CD14-positive monocyte (primary cell): ENCODE measurements around the gene TPRG1L. TPM values are rescaled to one million over a fixed set of nuclear protein-coding genes. Genes with fewer than 3 reads are reported as not detected.
A peak's percentile ranks its signal among the peaks of the same experiment; 100 is the strongest.

Experiments used
- DNase-seq, 3 donors: peaks; one replicate each; pipeline ENCODE4 v3.0.0-alpha.2; 2011 to 2022
- H2AFZ ChIP-seq: 2 replicates; pipeline ENCODE4 v1.6.0; 2012; ENCODE audit warnings: mild to moderate bottlenecking, low read depth, low read length, inconsistent platforms; ENCODE audit not compliant: insufficient read depth, poor library complexity, severe bottlenecking
- H3K27ac ChIP-seq, 2 donors: 1 replicate in 1 of 2; 2 replicates in 1 of 2; pipeline ENCODE4 v1.5.1; 2012 to 2013; ENCODE audit warnings: low read length in 2 of 2, control low read depth in 1 of 2, inconsistent platforms in 1 of 2, low read depth in 1 of 2, mild to moderate bottlenecking in 1 of 2
- H3K27me3 ChIP-seq, 2 donors: one replicate each; pipeline versions ENCODE4 v1.6.0 to v1.6.1; 2011 to 2013; ENCODE audit warnings: low read length in 2 of 2; ENCODE audit not compliant: control insufficient read depth in 2 of 2, insufficient read depth in 2 of 2
- H3K36me3 ChIP-seq, 2 donors: replicated peaks in 1 of 2; 1 replicate in 1 of 2; 2 replicates in 1 of 2; pipeline versions ENCODE4 v1.5.1 to v1.6.1; 2012 to 2013; ENCODE audit warnings: low read length in 2 of 2, control low read depth in 1 of 2, inconsistent platforms in 1 of 2, mild to moderate bottlenecking in 1 of 2; ENCODE audit not compliant: insufficient read depth in 2 of 2, control insufficient read depth in 1 of 2
- H3K4me1 ChIP-seq, 2 donors: 1 replicate in 1 of 2; 2 replicates in 1 of 2; pipeline versions ENCODE4 v1.5.1 to v1.6.1; 2012 to 2013; ENCODE audit warnings: low read length in 2 of 2, control low read depth in 1 of 2, inconsistent platforms in 1 of 2, mild to moderate bottlenecking in 1 of 2, moderate library complexity in 1 of 2; ENCODE audit not compliant: insufficient read depth in 2 of 2, control insufficient read depth in 1 of 2
- H3K4me2 ChIP-seq: replicated peaks from 2 replicates; pipeline ENCODE3; 2012; ENCODE audit warnings: low read length, moderate library complexity, mild to moderate bottlenecking; ENCODE audit not compliant: poor library complexity, severe bottlenecking; ENCODE audit errors: extremely low read depth
- H3K4me3 ChIP-seq, 3 experiments: fragments of 200-600 bp in 1 of 3; sonication (generic) in 1 of 3; replicated peaks in 1 of 3; 1 replicate in 2 of 3; 2 replicates in 1 of 3; pipeline ENCODE4 v1.5.1; 2011 to 2013; ENCODE audit warnings: low read length in 3 of 3, mild to moderate bottlenecking in 3 of 3, control low read depth in 2 of 3, low read depth in 2 of 3, inconsistent platforms in 1 of 3, moderate library complexity in 1 of 3
- H3K79me2 ChIP-seq: 2 replicates; pipeline ENCODE4 v1.6.0; 2012; ENCODE audit warnings: mild to moderate bottlenecking, control low read depth, inconsistent platforms, low read length, moderate library complexity; ENCODE audit not compliant: insufficient read depth
- H3K9ac ChIP-seq: 2 replicates; pipeline ENCODE4 v1.6.0; 2017; ENCODE audit warnings: low read length, mild to moderate bottlenecking; ENCODE audit not compliant: insufficient read depth, poor library complexity, severe bottlenecking
- H3K9me3 ChIP-seq, 2 donors: replicated peaks in 1 of 2; 1 replicate in 1 of 2; 2 replicates in 1 of 2; pipeline versions ENCODE4 v1.5.1 to v1.6.1; 2012 to 2013; ENCODE audit warnings: low read length in 2 of 2, control low read depth in 1 of 2; ENCODE audit not compliant: control insufficient read depth in 1 of 2, insufficient read depth in 1 of 2
- H4K20me1 ChIP-seq: 2 replicates; pipeline ENCODE4 v1.6.0; 2012; ENCODE audit warnings: mild to moderate bottlenecking, low read length, control low read depth, moderate library complexity; ENCODE audit not compliant: insufficient read depth
- H3K27ac Mint-ChIP-seq, 7 donors: one replicate each; pipeline ENCODE4 v1.8.0; 2020; ENCODE audit warnings: mild to moderate bottlenecking in 7 of 7, mixed read lengths in 7 of 7, moderate library complexity in 6 of 7, inconsistent platforms in 2 of 7
- H3K27me3 Mint-ChIP-seq, 3 donors: one replicate each; pipeline ENCODE4 v1.8.0; 2021 to 2022; ENCODE audit warnings: low read depth in 3 of 3, mild to moderate bottlenecking in 3 of 3, mixed read lengths in 3 of 3, moderate library complexity in 3 of 3, inconsistent platforms in 1 of 3
- H3K36me3 Mint-ChIP-seq, 2 donors: one replicate each; pipeline ENCODE4 v1.8.0; 2020; ENCODE audit warnings: mixed read lengths in 2 of 2, inconsistent platforms in 1 of 2, mild to moderate bottlenecking in 1 of 2
- H3K4me1 Mint-ChIP-seq: one replicate; pipeline ENCODE4 v1.8.0; 2020; ENCODE audit warnings: mild to moderate bottlenecking, mixed read lengths
- H3K4me3 Mint-ChIP-seq, 2 donors: one replicate each; pipeline ENCODE4 v1.8.0; 2020; ENCODE audit warnings: mild to moderate bottlenecking in 2 of 2, mixed read lengths in 2 of 2, moderate library complexity in 1 of 2
- H3K9me3 Mint-ChIP-seq, 7 donors: one replicate each; pipeline ENCODE4 v1.8.0; 2020 to 2022; ENCODE audit warnings: mixed read lengths in 7 of 7, mild to moderate bottlenecking in 6 of 7, moderate library complexity in 6 of 7, inconsistent platforms in 2 of 7
- WGBS: methylation state at CpG from one replicate; pipeline ENCODE4 v1.1.5; 2013; ENCODE audit warnings: missing lambda C conversion rate; ENCODE audit not compliant: insufficient coverage; 5-methylcytosine and 5-hydroxymethylcytosine counted together
- intact Hi-C, 2 donors: fragments of 100-400 bp; cut with micrococcal nuclease; formaldehyde crosslinking; loops; one replicate each; pipeline versions ENCODE4 v1.15.0 to v1.15.1; 2023
- polyA plus RNA-seq, 3 donors: library from polyadenylated mRNA; depleted of rRNA in 1 of 3; unstranded in 2 of 3; stranded (reverse) in 1 of 3; fragments of 300-500 nt in 2 of 3; fragments of >200 nt in 1 of 3; fragmentation: Illumina TruSeq in 2 of 3; gene quantifications; 1 replicate in 2 of 3; 2 replicates in 1 of 3; pipeline ENCODE4 v1.2.3, GENCODE V29; 2012 to 2021
- TF ChIP-seq, protein P1 (sequence below): fragments of 200-600 bp; IDR thresholded peaks from one replicate; pipeline ENCODE4 v1.8.0; 2022; ENCODE audit warnings: antibody characterized with exemption, mild to moderate bottlenecking

TPRG1L gene
- polyA plus RNA-seq, 3 donors: 16.1 to 19.7 (median 18.5) TPM

DNA sequence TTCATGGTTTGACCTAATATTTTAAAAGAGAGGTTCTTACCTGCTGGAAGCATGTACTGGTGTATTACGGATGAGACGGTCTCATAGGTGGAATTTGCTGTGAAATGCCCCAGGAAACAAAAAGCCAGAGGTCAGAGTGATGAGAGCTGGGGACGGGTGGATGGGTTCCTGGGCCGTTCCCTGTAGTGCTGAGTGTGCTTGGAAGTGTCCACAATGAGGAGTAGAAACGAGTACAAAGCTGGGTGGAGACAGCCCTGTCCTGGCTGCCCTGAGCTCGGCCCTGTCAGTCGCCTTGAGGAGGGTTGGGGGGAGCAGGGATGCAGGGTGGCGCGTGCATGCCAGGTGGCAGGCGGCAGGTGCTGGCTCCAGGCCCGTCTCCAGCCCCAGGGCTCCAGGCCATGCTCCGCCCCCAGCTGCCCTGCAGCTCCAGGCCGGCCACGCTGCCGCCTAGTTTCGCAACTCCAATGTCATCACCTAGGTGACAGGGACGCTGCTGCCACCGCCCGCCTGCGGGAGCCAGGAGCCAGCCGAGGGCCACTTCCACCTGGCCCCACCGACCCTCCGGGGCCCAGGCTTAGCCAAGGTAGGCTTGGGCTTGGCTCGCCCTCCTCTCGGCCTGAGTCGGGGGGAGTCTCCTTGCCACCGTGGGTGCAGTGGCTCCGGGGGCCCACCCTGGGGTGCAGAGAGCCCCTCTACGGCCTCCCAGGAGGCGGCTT, 43.9 kb downstream of the TPRG1L start:
- Mint-ChIP-seq H3K27ac (peak overlapping the region in 6 of 7 donors; percentile 59 to 84 (median 71)), H3K4me1 (peaks cover 43% of the 10 kb centered on the region), H3K27me3 (peaks cover 0 to 15% (median 5%) of the 10 kb centered on the region in 3 donors), H3K9me3 (no peaks in the 10 kb centered on the region), H3K4me3 (peak overlapping the region in 1 of 2 donors; percentile 62), H3K36me3 (peaks cover 0 to 5% of the 10 kb centered on the region in 2 donors)
- Histone ChIP-seq H3K79me2 (no peaks in the 10 kb centered on the region), H3K9me3 (no peaks in the 10 kb centered on the region), H3K9ac (no peak overlapping the region), H3K4me1 (peaks cover 37 to 59% of the 10 kb centered on the region in 2 donors), H3K27me3 (peaks cover 0 to 2% of the 10 kb centered on the region in 2 donors), H3K4me3 (peak overlapping the region in 1 of 3 experiments; percentile 30), H3K36me3 (no peaks in the 10 kb centered on the region), H2AFZ (no peak overlapping the region), H3K4me2 (peak overlapping the region; percentile 51), H3K27ac (no peak overlapping the region), H4K20me1 (no peaks in the 10 kb centered on the region)
- WGBS: 27% methylated on average over 30 of the region's 30 CpGs
- TF ChIP-seq, protein P1, sequence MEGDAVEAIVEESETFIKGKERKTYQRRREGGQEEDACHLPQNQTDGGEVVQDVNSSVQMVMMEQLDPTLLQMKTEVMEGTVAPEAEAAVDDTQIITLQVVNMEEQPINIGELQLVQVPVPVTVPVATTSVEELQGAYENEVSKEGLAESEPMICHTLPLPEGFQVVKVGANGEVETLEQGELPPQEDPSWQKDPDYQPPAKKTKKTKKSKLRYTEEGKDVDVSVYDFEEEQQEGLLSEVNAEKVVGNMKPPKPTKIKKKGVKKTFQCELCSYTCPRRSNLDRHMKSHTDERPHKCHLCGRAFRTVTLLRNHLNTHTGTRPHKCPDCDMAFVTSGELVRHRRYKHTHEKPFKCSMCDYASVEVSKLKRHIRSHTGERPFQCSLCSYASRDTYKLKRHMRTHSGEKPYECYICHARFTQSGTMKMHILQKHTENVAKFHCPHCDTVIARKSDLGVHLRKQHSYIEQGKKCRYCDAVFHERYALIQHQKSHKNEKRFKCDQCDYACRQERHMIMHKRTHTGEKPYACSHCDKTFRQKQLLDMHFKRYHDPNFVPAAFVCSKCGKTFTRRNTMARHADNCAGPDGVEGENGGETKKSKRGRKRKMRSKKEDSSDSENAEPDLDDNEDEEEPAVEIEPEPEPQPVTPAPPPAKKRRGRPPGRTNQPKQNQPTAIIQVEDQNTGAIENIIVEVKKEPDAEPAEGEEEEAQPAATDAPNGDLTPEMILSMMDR: no peak
- DNase-seq: peak; percentile 73 to 79 (median 78)
- intact Hi-C loops: no loop called here

DNA sequence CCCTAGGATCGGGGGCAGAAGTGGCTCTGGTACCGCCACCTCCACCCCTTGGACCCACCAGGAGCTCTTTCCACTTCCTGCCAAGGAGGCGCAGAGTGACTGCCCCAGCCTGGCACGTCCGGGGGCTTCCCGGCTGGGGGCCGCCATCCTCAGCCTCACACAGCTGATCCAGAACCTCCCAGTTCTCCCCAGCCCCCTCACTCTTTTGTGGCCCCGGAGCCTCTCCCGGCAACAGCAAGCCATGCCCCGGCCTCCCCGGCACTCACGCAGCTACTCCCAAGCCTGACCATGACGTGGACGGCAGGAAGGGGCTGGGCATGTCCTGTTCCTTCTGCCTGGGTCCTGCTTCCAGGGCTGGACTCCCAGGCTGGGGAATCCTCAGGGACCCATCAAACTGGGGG, 44.6 kb downstream of the TPRG1L start:
- Histone ChIP-seq H3K4me2 (no peak overlapping the region), H3K79me2 (no peaks in the 10 kb centered on the region), H3K27ac (no peak overlapping the region), H4K20me1 (no peaks in the 10 kb centered on the region), H3K4me3 (no peak overlapping the region), H3K9ac (no peak overlapping the region), H3K27me3 (peaks cover 0 to 2% of the 10 kb centered on the region in 2 donors), H3K36me3 (no peaks in the 10 kb centered on the region), H3K9me3 (no peaks in the 10 kb centered on the region), H3K4me1 (peaks cover 37 to 59% of the 10 kb centered on the region in 2 donors), H2AFZ (no peak overlapping the region)
- no peak for DNase-seq
- no peak overlapping the region for H3K4me3 Mint-ChIP-seq
- peaks cover 43% of the 10 kb centered on the region for H3K4me1 Mint-ChIP-seq
- peaks cover 0 to 5% of the 10 kb centered on the region in 2 donors for H3K36me3 Mint-ChIP-seq
- peaks cover 0 to 14% (median 5%) of the 10 kb centered on the region in 3 donors for H3K27me3 Mint-ChIP-seq
- 75% methylated on average over 12 of the region's 14 CpGs for WGBS
- TF ChIP-seq, protein P1: no peak
- peak overlapping the region in 1 of 7 donors; percentile 50 for H3K27ac Mint-ChIP-seq
- H3K9me3 Mint-ChIP-seq: no peaks in the 10 kb centered on the region
- intact Hi-C loops: no loop called here
